Fibroblast of skin of back (primary cell): ENCODE data around the gene TRH. TPM values are rescaled to one million over a fixed set of nuclear protein-coding genes. Genes with fewer than 3 reads are reported as not detected.
A peak's percentile ranks its signal among the peaks of the same experiment; 100 is the strongest.

Source experiments
- DNase-seq: peaks from one replicate; pipeline ENCODE4 v3.0.0-alpha.2; 2013
- polyA plus RNA-seq, 2 experiments: library from polyadenylated mRNA; unstranded; fragments of 120-200 nt; gene quantifications; one replicate each; pipeline ENCODE4 v1.2.1, GENCODE V29; 2013; ENCODE audit not compliant: insufficient read length in 2 of 2

TRH gene, protein sequence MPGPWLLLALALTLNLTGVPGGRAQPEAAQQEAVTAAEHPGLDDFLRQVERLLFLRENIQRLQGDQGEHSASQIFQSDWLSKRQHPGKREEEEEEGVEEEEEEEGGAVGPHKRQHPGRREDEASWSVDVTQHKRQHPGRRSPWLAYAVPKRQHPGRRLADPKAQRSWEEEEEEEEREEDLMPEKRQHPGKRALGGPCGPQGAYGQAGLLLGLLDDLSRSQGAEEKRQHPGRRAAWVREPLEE
- not detected for polyA plus RNA-seq (2013, experiment 1 of 2; ENCODE audit: insufficient read length)
- polyA plus RNA-seq (2013, experiment 2 of 2; ENCODE audit: insufficient read length), result not detected

DNA sequence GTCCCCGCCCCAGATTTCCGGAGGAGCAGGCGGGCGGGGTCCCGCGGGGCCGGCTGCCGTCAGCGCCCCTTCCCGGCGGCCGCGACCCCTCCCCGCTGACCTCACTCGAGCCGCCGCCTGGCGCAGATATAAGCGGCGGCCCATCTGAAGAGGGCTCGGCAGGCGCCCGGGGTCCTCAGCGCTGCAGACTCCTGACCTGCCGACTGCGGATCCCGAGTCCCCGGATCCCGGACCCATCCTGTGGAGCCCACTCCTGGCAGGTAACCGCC is at the start of gene TRH:
TRH (plus strand) TSS at position 157 of the 269 bp plus-strand sequence. CDS start 1,097 bp downstream, outside the sequence.
- DNase-seq, result no peak

DNA sequence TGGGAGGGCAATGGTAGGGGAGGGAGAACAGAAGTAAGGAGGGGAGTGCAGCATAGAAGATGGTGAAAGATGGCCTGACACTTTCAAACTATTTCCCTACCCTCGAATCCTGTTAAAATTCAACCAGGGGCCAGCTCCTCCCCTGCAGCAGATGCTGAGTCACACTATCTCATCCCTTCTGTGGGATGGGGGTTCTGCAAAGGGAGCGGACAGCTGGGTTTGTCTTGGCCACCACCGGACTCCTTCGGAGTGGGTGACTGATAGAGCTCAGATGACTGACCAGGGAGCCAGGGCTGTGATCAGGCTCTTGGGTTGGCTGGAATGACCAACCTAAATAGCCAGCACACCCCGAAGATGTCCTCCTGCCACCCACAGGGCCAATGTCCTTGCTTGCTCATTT is 47.4 kb upstream of the TRH start:
- DNase-seq, result no peak

DNA sequence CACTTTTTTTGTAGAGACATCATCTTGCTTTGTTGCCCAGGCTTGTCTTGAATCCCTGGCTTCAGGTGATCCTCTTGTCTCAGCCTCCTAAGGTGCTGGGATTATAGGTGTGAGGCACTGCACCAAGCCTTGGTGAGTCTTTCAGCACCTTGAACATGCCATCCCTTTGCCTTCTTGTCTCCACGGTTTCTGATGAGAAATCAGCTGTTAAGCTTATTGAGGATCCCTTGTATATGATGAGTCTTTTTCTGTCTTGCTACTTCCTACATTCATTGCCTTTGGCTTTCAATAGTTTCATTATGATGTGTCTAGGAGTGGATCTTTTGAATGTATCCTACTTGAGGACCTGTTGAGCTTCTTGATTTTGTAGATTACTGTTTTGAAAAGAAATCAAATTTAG is 45.1 kb upstream of the TRH start:
- DNase-seq, result no peak

DNA sequence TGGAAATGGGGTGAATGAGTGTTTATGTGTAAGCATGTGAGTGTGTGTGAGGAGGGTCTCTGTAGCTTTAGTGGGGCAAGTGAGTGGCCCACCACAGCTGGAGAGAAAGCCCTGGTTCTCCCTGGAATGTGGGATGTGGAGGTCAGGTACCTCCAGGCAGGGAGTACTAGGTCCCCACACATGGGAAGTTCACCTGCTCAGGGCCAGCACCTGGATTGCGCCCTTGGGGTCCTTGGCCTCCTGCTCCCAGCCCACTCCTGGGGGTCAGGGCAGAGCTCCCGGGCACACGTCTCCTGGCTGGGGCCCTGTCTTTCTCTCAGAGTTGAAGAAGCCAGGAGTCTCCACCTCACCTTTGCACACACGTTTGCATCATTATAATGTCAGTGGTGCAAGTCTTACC is 41.0 kb upstream of the TRH start:
- no peak for DNase-seq

DNA sequence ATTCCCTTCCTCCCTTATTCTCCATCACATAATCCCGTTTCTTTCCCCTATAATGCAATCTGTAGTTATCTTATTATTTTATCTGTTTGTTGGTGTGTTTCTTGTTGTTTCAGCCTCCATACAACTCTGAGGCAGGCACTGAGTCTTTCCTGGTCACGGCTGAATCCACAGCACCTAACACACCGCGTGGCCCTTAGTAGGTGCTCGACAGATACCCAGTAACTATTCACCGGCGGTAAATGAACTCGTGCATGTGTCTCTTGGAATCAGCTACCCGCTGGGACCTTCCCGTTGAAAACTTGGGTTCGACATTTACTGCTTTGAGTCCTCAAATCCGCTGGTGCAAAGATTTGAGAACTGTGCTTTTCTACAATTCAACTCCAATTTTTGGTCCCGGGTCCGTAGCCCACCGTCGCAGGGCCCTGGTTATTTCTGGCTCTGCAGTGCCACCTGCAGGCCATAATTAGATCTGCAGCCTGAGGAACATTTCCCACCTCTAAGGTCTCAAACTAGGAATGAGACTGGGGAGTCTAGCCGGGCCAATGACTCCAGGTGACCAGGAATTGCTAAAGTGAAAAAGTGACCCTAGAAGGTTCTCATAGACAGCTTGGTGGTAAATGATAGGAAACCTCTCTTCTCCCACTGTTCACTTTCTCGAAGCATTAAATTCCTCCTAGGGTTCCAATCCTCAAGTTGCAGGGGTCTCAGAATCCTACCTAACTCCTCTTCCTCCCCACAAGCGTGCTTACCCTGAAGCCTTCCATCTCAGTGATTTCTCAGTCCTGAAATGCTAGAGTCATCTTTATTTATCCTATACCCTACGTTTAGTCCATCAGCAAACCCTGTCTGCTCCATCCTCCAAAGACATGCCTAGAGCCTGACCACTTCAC is 40.0 kb upstream of the TRH start:
- peak; percentile 23 for DNase-seq

DNA sequence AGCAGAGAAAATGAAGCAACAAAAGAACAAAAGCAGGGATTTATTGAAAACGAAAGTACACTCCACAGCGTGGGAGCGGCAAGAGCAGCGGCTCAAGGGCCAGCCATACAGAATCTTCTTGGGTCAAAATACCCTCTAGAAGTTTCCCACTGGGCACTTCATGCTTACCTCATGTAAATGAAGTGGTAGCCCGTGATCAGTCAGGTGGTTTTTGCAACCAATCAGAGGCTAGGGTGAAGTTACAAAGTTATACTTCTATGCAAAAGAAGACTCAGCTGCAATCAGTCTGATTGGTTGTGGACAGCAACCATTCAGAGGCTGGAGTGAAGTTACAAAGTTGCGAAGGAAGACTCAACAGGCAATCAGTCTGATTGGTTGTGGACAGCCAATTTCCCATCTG is 37.8 kb upstream of the TRH start:
- DNase-seq, result peak; percentile 79

DNA sequence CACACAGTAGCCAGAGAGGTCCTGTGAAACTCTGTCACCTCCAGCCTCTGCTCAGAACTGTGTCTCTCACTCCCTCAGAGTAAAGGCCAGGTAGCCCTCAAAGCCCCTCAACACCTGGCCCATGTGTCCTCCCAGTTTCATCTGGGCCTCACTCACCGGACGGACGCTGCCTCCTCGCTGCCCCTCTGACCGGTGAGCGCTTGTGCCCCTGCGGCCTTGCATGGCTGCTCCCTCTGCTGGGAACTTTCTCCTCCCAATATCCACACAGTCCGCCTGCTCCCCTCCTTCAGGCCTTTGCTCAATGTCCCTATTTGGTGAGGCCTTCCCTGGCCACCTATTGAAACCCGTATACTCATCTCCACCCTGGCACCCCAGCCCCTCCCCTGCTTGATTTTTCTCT is 36.8 kb upstream of the TRH start:
- DNase-seq, result no peak

DNA sequence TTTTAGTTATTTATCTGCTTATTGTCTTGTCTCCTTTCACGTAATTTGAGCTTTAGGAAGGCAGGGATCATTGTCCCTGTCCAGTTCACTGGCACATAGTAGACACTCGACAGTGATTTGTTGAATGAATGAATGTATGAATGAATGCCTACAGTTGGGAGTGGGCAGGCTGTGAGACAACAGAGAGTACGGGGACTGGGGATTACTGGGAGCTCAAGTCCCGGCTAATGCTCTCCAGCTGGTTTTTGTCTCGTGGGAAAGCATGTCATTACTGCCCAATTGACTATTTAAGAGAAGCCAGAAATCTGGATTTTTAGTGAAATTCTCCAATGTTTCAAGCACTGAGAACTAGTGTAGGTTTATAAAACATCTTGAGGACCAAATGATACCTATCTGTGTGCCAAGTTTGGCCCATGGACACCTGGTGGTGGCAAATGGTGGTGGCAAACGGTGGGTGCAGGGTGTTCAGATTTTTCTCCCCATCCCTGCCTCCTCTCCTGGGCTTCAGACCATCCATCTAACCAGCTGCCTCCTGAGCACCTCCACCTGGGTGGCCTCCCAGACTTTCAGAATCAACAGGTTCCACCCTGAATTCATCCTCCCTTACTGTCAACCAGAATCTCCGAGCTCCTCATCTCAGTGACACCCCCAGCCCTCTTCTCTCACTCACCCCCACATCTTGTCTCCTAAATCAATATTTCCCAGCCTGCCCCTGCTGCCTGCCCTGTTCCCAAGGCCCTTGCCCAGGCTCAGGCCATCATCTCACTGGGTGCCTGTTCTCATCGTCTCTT is 36.2 kb upstream of the TRH start:
- no peak for DNase-seq

DNA sequence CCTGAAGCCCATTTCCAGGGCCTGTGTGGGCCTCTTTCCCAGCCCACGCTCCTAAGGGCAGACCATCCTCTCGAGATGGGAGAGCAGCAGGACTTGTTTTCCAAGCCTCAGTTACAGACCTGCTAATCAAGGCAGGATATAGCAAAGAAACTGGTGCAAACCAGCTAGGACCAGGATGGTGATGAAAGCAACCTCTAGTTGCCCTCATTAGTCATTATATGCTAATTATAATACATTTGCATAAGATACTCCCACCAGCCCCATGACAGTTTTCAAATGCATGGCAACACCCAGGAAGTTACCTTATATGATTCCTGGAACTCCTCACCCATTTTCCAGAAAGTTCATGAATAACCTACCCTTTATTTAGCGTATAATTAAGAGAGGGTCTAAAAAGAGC is 34.4 kb upstream of the TRH start:
- DNase-seq, result no peak

DNA sequence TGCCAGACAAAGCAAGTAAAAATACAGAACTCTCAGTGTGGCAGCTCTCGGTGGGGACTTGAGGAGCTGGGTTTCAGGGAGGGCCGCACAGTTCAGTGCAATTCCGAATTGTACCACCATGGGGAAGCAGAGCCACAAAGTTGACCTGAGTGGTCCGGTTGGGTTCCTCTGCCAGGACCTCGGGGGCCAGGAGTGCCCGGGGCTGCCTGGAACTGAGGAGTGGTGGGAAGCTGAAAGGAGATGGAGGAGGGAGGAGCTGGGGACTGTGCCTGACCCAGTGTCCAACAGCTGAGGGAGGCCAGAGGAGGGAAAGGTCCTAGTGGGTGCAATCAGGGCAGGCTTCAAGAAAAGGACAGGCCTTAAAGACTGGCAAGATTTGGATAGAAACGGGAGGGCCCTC is 32.2 kb upstream of the TRH start:
- peak; percentile 44 for DNase-seq

DNA sequence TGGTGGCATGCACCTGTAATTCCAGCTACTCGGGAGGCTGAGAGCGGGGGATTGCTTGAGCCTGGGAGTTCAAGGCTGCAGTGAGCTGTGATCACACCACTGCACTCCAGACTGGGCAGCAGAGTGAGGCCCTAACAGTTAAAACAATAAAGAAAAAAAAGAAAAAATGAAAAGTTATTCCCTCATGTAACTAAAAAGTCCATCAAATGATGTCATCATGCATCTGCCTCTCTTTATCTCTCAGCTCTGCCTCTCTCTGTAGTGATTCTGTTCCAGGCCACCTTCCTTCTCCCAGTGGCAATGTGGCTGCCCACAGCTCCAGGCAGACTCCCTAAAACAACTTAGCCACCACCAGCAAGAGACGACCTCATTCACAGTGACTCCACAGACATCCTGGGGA is 31.5 kb upstream of the TRH start:
- peak; percentile 31 for DNase-seq

DNA sequence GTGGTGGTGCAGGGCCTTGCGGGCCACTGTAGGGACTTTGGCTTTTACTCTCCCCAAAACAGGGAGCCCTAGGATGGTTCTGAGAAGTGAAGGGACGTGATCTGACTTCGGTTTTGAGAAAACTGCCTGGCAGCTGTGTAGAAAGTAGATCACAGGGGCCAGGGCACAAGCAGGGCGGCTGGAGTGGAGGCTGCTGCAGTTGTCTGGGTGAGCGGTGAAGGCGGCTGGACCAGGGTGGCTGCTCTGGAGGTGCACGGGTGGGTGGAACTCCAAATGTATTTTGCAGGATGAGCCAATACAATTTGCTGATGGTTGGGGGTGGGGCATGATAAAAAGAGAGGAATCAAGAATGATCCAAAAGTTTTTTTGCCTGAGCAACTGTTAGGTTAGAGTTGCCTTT is 29.8 kb upstream of the TRH start:
- no peak for DNase-seq

DNA sequence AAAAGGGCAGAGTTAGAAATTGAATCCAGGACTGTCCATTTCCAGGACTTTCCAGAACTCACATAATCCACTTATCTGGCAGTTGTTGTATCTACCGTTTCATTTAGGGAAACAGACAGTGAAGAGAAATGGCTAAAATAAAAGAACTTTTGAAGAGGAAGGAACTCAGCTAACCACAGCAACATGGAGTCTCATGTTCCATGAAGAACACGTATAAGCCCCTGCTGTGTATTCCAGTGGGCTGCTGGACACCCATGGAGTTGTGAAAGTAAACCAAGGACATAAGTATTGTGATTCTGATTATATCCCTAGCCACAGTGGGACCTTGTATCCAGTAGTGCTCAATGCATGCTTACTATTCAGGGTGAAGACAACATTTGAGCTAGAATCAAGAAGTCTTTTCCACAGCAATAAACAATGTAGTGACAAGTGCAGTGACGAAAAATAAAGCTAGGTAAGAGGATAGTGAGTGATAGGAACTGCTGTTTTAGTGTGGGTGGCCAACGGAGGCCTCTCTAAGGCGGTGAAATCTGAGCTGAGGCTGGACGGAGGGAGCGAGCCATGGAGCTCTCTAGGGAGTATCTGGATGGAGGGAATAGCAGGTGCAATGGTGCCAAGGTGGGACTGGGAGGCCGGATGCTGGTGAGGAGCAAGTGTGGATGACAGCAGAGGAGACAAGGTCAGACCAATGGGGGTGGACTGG is 26.8 kb upstream of the TRH start:
- no peak for DNase-seq

DNA sequence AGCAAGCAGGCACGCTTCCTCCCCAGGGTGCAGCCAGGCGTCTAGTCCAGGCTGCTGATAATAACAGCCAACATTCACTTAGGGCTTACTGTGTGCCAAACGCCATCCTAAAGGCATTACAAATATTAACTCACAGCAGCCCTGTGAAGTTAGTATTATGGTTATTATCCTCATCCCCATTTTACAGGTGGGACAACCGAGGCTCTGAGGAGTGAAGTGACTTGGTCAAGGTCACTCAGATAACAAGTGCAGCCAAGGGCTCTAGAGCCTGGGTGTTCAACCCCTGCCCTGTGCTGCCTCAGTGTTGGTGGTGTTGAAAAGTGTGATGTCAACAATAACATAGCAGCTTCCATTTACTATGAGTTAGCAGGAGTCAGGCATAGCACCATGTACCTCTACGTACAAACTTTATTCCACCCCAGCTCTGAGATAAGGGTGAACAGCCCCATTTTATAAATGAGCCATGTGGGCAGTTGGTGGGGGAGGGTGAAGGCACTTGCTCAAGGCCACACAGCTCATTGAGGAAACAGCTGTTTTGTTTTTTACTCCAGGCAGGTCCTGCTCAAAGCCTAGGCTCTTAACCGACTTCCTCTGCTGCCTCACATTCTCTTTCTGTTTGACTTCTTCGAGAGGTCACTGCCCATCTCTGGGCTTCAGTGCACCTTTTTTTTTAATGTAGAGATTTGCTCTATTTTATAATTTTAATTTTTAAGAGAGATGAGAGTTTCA is 24.0 kb upstream of the TRH start:
- DNase-seq, result no peak

DNA sequence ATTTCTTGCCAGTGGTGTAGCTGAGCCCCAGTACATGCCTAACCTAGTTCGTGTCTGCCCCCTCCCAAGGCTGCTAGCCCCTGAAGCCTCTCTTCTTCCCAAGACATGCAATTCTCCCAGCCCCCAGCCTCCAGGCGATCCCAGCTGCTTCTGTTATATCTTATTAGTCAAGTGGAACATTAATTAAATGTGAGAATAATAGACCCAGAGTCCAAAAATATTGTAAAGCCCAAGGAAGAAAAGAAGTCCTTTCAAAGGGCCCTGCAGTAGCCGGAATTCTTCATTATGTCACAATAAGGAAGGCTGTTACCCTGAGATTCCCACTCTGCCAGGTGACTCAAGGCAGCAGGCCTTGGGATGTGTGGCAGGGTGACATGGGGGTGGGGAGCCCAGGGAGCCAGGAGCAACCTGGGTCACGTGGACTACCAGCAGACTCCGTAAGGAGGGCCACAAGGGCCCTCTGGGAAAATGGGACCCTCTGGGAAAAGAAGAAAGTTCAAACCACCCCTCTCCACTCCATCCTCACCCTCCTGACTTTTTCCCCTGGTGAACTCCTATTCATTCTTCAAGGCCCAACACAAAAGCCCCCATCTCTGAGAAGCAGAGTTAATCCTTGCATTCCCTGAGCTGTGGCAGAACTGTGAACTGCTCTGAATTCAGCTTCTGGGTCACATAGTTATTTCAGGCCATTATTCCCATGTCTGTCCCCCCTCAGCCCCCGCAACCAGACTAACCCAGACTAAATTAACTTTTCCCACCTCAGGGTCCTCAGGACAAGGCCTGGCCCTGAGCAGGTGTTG is 21.8 kb upstream of the TRH start:
- DNase-seq, result no peak

DNA sequence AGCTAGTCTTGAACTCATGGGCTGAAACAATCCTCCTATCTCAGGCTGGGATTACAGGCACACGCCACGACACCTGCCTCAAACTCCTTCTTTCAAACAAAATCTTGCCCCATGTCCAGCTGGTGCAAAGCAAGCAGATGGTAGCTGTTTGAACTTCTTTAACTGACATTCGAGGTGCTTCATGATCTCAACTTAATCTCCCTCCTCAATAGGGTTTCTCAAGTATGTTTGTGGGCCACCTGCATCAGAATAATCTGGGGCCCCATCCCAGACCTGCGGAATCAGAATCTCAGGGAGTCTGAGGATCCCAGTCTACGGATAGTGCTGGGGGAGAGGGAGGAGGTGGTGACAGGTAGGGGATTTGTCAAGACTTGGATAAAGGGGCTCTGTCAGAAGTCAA is 20.9 kb upstream of the TRH start:
- DNase-seq, result no peak

DNA sequence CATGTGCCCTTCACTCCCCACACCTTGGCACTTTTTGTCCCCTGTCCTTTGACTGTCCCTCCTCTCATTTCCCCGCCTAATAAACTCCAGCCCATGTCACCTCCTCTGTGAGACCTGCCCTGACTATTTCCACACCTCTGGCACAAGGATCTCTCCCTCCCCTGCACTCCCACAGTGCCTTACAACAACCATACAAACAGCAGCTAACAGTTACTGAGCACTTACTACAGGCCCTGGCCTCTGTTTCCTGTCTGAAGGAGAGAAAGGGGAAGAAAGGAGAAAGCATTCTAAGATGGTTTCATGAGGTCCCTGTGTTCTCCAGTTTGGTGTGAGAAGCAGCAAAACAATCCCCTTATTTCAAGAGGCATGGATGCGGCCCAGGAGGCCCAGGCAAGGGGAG is 20.0 kb upstream of the TRH start:
- no peak for DNase-seq

DNA sequence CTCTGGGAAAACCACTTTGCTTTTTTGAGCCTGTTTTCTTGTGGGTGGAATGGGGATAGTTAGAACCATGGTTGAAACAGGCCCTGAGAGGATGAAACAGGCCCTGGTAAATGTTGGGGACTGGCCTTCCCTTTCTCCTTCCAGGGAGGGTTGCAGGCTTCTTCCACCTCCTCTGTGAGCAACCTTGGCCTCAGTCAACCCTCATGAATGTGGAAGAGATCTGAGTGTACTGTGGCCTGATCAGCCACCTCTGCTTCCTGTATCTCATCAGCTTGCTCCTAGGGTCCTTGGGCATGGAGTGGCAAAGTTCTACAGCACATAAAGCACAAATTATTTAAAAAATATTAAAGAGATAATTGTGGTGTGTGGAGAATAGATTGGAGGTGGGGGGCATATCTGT is 17.6 kb upstream of the TRH start:
- no peak for DNase-seq

DNA sequence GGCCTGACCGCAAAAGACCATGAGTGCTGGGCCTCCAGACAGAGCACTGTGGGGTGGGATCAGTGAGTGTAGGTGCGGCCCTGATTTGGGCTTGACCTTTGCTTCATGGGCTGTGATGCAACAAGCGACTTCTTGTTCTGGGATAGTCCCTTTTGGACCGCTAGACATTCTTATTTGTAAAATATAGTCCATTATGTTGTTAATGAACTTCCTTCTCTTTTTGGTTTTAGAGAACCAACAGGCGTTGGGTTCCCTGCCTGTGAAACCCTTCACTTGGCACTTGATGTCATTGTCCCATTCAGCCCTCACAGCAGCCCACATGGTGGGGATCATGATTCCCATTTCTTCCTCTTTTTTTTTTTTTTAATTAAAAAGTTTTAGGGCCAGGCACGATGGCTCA is 15.8 kb upstream of the TRH start:
- no peak for DNase-seq

DNA sequence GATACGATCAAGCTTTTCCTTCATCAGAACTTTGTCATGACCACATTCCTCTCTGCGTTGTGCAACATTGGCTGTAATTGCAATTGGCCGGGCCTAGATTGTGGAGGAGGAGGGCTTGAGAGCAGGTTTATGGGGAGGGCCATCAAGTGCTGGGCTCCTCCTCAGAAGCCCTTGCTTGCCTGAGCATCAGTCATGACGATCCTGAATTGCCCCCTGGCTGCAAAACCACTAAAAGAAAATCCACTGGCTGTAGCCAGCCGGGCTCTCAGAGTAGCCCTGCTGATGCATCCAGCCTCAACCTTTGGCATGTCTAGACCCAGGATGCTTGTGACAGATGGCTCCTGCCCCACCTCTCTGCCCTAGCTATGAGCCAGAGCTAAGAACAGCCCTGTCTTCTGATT is 13.4 kb upstream of the TRH start:
- no peak for DNase-seq

DNA sequence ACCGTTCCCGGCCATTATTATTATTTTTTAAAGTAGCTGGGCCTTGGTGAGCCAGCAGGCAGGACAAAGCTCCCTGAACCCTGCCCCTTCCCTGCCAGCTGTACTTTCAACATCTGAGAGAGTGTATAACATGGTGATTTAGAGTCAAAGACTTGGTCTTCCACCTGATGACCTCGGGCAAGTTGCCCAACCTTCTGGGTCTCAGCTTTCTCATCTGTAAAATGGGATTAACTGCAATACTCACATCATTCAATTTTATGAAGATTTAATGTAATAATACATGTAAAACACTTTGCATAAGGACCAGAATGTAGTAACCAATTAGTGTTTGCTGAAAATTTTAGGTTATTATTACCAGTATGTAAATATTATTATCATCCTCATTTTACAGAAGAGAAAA is 11.9 kb upstream of the TRH start:
- no peak for DNase-seq
